Upper lobe of left lung (tissue), 6 donors: Measurements from ENCODE around the gene RSBN1L. TPM values are rescaled to one million over a fixed set of nuclear protein-coding genes. Genes with fewer than 3 reads are reported as not detected.

Experiments used
- ATAC-seq, 2 donors: fragments of 200-7000 bp; cut with Tn5 transposase; one replicate each; pipeline ENCODE4 v1.9.1; 2022; ENCODE audit warnings: mild to moderate bottlenecking in 2 of 2, moderate library complexity in 2 of 2; ENCODE audit not compliant: low FRiP score in 2 of 2
- DNase-seq, 2 donors: peaks; one replicate each; pipeline ENCODE4 v3.0.0-alpha.2; 2019 to 2020
- H3K27ac ChIP-seq, 4 donors: fragments of 200-600 bp; sonication (generic); one replicate each; pipeline ENCODE4 v1.5.1; 2016 to 2019
- H3K27me3 ChIP-seq, 4 donors: fragments of 200-600 bp; sonication (generic); one replicate each; pipeline ENCODE4 v1.5.1; 2017 to 2019
- H3K36me3 ChIP-seq, 4 donors: fragments of 200-600 bp; sonication (generic); one replicate each; pipeline ENCODE4 v1.5.1; 2016 to 2019
- H3K4me1 ChIP-seq, 4 donors: fragments of 200-600 bp; sonication (generic); one replicate each; pipeline ENCODE4 v1.5.1; 2018 to 2019
- H3K4me3 ChIP-seq, 4 donors: fragments of 200-600 bp; sonication (generic); one replicate each; pipeline ENCODE4 v1.5.1; 2017 to 2019; ENCODE audit warnings: mild to moderate bottlenecking in 2 of 4, moderate library complexity in 1 of 4
- H3K9me3 ChIP-seq, 4 donors: fragments of 200-600 bp; sonication (generic); one replicate each; pipeline ENCODE4 v1.5.1; 2018 to 2019
- EP300 ChIP-seq, 4 donors: sonication (generic); formaldehyde crosslinking; IDR thresholded peaks; one replicate each; pipeline ENCODE4 v1.5.1; 2017; ENCODE audit warnings: antibody characterized with exemption in 4 of 4, control low read depth in 2 of 4
- POLR2A ChIP-seq, 4 donors: fragments of 450-650 bp; IDR thresholded peaks; one replicate each; pipeline ENCODE4 v1.5.1; 2016 to 2017; ENCODE audit warnings: antibody characterized with exemption in 4 of 4, mild to moderate bottlenecking in 2 of 4
- POLR2AphosphoS5 ChIP-seq, 2 donors: sonication (generic); formaldehyde crosslinking; IDR thresholded peaks; one replicate each; pipeline ENCODE4 v1.5.1; 2017; ENCODE audit warnings: antibody characterized with exemption in 2 of 2
- WGBS, 2 donors: methylation state at CpG; one replicate each; pipeline ENCODE4 v1.1.5; 2017 to 2018; 5-methylcytosine and 5-hydroxymethylcytosine counted together
- total RNA-seq, 6 donors: library from RNA; depleted of rRNA in 4 of 6; stranded (reverse); fragments of >200 nt in 4 of 6; gene quantifications; one replicate each; pipeline versions ENCODE4 v1.1.0 to v1.2.1, GENCODE V29; 2016 to 2021
- TF ChIP-seq, protein P1 (sequence below), 6 experiments: fragments of 450-650 bp in 4 of 6; fragments of 200-600 bp in 2 of 6; sonication (generic) in 2 of 6; IDR thresholded peaks; one replicate each; pipeline ENCODE4 v1.5.1; 2016 to 2019; ENCODE audit warnings: antibody characterized with exemption in 6 of 6
- donor health status: DM: no; HTN: no; CAD: no; lungs with moderate emphysema.
- donor health status: DM: no; HTN: yes; CAD: no; lungs with severe emphysema.

The RSBN1L gene
- total RNA-seq, 6 donors from 2014 or later = 15.1 to 43.7 (median 20.5) TPM

- H3K27me3 ChIP-seq = no peaks in the 10 kb centered on the region
- DNase-seq (no peak), ATAC-seq (no peak)
- no peak for TF ChIP-seq POLR2A (IDR thresholded peaks at IDR 0.05)
- TF ChIP-seq POLR2AphosphoS5 (IDR thresholded peaks at IDR 0.05) = no peak
- TF ChIP-seq, protein P1, sequence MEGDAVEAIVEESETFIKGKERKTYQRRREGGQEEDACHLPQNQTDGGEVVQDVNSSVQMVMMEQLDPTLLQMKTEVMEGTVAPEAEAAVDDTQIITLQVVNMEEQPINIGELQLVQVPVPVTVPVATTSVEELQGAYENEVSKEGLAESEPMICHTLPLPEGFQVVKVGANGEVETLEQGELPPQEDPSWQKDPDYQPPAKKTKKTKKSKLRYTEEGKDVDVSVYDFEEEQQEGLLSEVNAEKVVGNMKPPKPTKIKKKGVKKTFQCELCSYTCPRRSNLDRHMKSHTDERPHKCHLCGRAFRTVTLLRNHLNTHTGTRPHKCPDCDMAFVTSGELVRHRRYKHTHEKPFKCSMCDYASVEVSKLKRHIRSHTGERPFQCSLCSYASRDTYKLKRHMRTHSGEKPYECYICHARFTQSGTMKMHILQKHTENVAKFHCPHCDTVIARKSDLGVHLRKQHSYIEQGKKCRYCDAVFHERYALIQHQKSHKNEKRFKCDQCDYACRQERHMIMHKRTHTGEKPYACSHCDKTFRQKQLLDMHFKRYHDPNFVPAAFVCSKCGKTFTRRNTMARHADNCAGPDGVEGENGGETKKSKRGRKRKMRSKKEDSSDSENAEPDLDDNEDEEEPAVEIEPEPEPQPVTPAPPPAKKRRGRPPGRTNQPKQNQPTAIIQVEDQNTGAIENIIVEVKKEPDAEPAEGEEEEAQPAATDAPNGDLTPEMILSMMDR (IDR thresholded peaks at IDR 0.05) = no peak
- no peak for TF ChIP-seq EP300 (IDR thresholded peaks at IDR 0.05)
- peaks cover 0 to 22% (median 5%) of the 10 kb centered on the region in 4 donors for H3K36me3 ChIP-seq
- H3K9me3 ChIP-seq = no peaks in the 10 kb centered on the region
- WGBS, 2 donors = 71 to 83% methylated on average over 1 of the region's 1 CpG
- H3K27ac ChIP-seq = peak overlapping the region in 3 of 4 donors; percentile 54 to 79 (median 75)
- H3K4me3 ChIP-seq = no peak overlapping the region
- peaks cover 31 to 38% (median 36%) of the 10 kb centered on the region in 4 donors for H3K4me1 ChIP-seq
Measured at GRCh38 chr7:77687100-77687746, 9.0 kb upstream of the RSBN1L start.

DNA sequence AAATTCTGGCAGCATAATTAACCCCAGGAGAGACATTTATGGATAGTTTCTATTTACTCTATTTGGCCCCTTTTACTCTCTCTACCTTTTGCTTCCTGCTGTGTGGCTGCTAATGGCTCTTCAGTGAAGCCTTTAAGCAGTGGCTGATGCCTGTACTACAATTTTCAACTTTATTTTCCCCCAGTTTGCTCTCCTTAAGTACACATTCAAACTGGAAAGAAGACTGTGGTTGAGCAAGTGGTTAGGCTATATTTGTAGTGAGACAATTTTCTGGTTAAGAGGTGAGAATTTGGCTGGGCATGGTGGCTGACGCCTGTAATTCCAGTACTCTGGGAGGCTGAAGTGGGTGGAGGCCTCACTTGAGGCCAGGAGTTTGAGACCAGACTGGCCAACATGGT lies 8.5 kb upstream of the RSBN1L start:
- H3K36me3 ChIP-seq = peaks cover 0 to 17% (median 4%) of the 10 kb centered on the region in 4 donors
- no peak for ATAC-seq
- TF ChIP-seq POLR2AphosphoS5 (IDR thresholded peaks at IDR 0.05) (no peak), EP300 (IDR thresholded peaks at IDR 0.05) (no peak), POLR2A (IDR thresholded peaks at IDR 0.05) (no peak)
- TF ChIP-seq, protein P1 (IDR thresholded peaks at IDR 0.05) = no peak
- peaks cover 31 to 38% (median 36%) of the 10 kb centered on the region in 4 donors for H3K4me1 ChIP-seq
- DNase-seq = peak in 1 of 2 donors; percentile 46
- H3K27me3 ChIP-seq = no peaks in the 10 kb centered on the region
- 62 to 82% methylated on average over 1 of the region's 1 CpG for WGBS, 2 donors
- H3K4me3 ChIP-seq = no peak overlapping the region
- H3K9me3 ChIP-seq = no peaks in the 10 kb centered on the region
- H3K27ac ChIP-seq = peak overlapping the region in 3 of 4 donors; percentile 54 to 79 (median 75)

- Histone ChIP-seq H3K9me3 (no peaks in the 10 kb centered on the region), H3K27me3 (no peaks in the 10 kb centered on the region), H3K4me3 (no peak overlapping the region), H3K4me1 (peaks cover 26 to 46% (median 33%) of the 10 kb centered on the region in 4 donors), H3K36me3 (peaks cover 0 to 7% (median 3%) of the 10 kb centered on the region in 4 donors), H3K27ac (no peak overlapping the region)
- WGBS, 2 donors = 74 to 77% methylated on average over 8 of the region's 8 CpGs
- DNase-seq (no peak), ATAC-seq (no peak)
- TF ChIP-seq EP300 (IDR thresholded peaks at IDR 0.05) (no peak), POLR2AphosphoS5 (IDR thresholded peaks at IDR 0.05) (no peak), POLR2A (IDR thresholded peaks at IDR 0.05) (no peak)
- TF ChIP-seq, protein P1 (IDR thresholded peaks at IDR 0.05) = no peak
Measured at GRCh38 chr7:77690289-77690688, 6.0 kb upstream of the RSBN1L start.

DNA sequence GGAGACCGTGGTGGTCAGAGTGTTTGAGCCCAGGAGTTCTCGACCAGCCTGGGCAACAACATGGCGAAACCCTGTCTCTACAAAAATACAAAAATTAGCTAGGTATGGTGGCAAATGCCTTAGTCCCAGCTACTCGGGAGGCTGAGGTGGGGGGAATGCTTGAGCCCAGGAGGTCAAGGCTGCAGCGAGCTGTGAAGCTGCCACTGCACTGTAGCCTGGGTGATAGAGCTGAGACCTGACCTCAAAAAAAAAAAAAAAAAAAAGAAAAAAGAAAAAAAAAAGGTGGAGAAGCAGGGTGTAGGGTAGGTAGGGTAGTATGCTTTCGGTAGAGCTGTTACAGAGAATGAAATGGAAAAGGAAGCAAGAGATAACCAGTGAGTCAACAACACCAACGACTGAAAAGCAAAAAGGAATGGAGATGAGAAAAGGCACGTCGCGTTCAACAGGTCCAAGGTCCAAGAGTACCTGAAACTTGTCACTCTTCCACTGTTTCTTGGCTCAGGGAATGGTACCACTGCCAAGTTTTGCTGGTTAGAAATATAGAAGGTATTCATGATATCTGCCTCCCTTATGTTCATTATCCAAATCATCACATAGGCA lies 4.3 kb upstream of the RSBN1L start:
- Histone ChIP-seq H3K4me1 (peaks cover 12 to 37% (median 23%) of the 10 kb centered on the region in 4 donors), H3K27ac (no peak overlapping the region), H3K27me3 (no peaks in the 10 kb centered on the region), H3K4me3 (no peak overlapping the region), H3K36me3 (peaks cover 0 to 7% (median 3%) of the 10 kb centered on the region in 4 donors), H3K9me3 (no peaks in the 10 kb centered on the region)
- DNase-seq = no peak
- TF ChIP-seq POLR2A (IDR thresholded peaks at IDR 0.05) (no peak), POLR2AphosphoS5 (IDR thresholded peaks at IDR 0.05) (no peak), EP300 (IDR thresholded peaks at IDR 0.05) (no peak)
- TF ChIP-seq, protein P1 (IDR thresholded peaks at IDR 0.05) = no peak
- ATAC-seq = no peak
- WGBS, 2 donors = 80 to 91% methylated on average over 10 of the region's 10 CpGs
